K562 (cell line): ENCODE data around the gene GAPVD1. TPM values are rescaled to one million over a fixed set of nuclear protein-coding genes. Genes with fewer than 3 reads are reported as not detected.

ENCODE experiments used
- ARNT ChIP-seq, 2 experiments: fragments of 450-650 bp; IDR thresholded peaks; 2 replicates each; pipeline ENCODE4 v1.6.1; 2016; ENCODE audit warnings: mild to moderate bottlenecking in 1 of 2
- CBFA2T3 ChIP-seq: fragments of 450-650 bp; IDR thresholded peaks from 2 replicates; pipeline ENCODE4 v1.6.1; 2017
- CBX3 ChIP-seq, 2 experiments: IDR thresholded peaks; 1 replicate in 1 of 2; 2 replicates in 1 of 2; pipeline ENCODE4 v1.6.1; 2012; ENCODE audit warnings: inconsistent platforms in 2 of 2, low read length in 2 of 2, borderline replicate concordance in 1 of 2, control low read depth in 1 of 2
- CCNT2 ChIP-seq: IDR thresholded peaks from 2 replicates; pipeline ENCODE4 v1.6.1; 2011; ENCODE audit warnings: borderline replicate concordance, low read depth, mild to moderate bottlenecking, moderate library complexity, mixed read lengths, low read length; ENCODE audit not compliant: insufficient read length; ENCODE audit errors: extremely low read depth
- CEBPG ChIP-seq, 3 experiments: fragments of 200-800 bp in 1 of 3; sonication (Bioruptor generic) in 1 of 3; sonication (generic) in 1 of 3; formaldehyde crosslinking in 1 of 3; IDR thresholded peaks in 2 of 3; conservative IDR thresholded peaks in 1 of 3; 2 replicates each; pipeline versions ENCODE4 v1.6.1 to v1.8.0; 2016 to 2022; ENCODE audit warnings: missing compliant biosample characterization in 2 of 3, missing genetic modification characterization in 2 of 3, mild to moderate bottlenecking in 1 of 3, missing genetic modification reagents in 1 of 3
- ELF2 ChIP-seq: fragments of 250-450 bp; sonication (Bioruptor Pico); IDR thresholded peaks from 2 replicates; pipeline ENCODE4 v1.5.0; 2021; ENCODE audit warnings: mild to moderate bottlenecking
- SIN3B ChIP-seq: fragments of 450-650 bp; IDR thresholded peaks from 2 replicates; pipeline ENCODE4 v1.6.1; 2017; ENCODE audit warnings: low read depth, mild to moderate bottlenecking, moderate library complexity
- STAG1 ChIP-seq: sonication (generic); formaldehyde crosslinking; IDR thresholded peaks from 2 replicates; pipeline ENCODE4 v1.5.0; 2020; ENCODE audit warnings: missing genetic modification reagents, borderline replicate concordance
- TRIM24 ChIP-seq, 2 experiments: fragments of 450-650 bp; IDR thresholded peaks; 2 replicates each; pipeline ENCODE4 v1.6.1; 2016
- U2AF1 ChIP-seq: fragments of 200-400 bp; formaldehyde crosslinking; optimal IDR thresholded peaks from 2 replicates; pipeline ENCODE3; 2017; ENCODE audit warnings: mild to moderate bottlenecking, low read depth, low read length, moderate library complexity
- YY1 ChIP-seq, 3 experiments: IDR thresholded peaks; 2 replicates each; pipeline ENCODE4 v1.6.1; 2011; ENCODE audit warnings: low read length in 2 of 3, mild to moderate bottlenecking in 2 of 3, moderate library complexity in 2 of 3, borderline replicate concordance in 1 of 3, control low read depth in 1 of 3, low read depth in 1 of 3; ENCODE audit not compliant: insufficient read depth in 3 of 3, insufficient replicate concordance in 2 of 3, control insufficient read depth in 1 of 3, insufficient read length in 1 of 3; ENCODE audit errors: extremely low read depth in 1 of 3
- ZNF175 ChIP-seq: fragments of 200-800 bp; sonication (Bioruptor generic); IDR thresholded peaks from 2 replicates; pipeline ENCODE4 v1.6.1; 2016; ENCODE audit warnings: low read depth, mild to moderate bottlenecking, missing genetic modification characterization, missing compliant biosample characterization
- ZNF239 ChIP-seq: fragments of 250-450 bp; sonication (Bioruptor Pico); IDR thresholded peaks from 2 replicates; pipeline ENCODE4 v1.4.0; 2020; ENCODE audit warnings: mild to moderate bottlenecking
- ZSCAN32 ChIP-seq: fragments of 450-650 bp; formaldehyde crosslinking; IDR thresholded peaks from 2 replicates; pipeline ENCODE4 v1.4.0; 2020; ENCODE audit warnings: mild to moderate bottlenecking, moderate library complexity
- polyA plus RNA-seq, 8 experiments: library from polyadenylated mRNA; depleted of rRNA in 4 of 8; stranded (reverse) in 5 of 8; unstranded in 3 of 8; fragments of >200 nt; fragmentation: Nextera tagmentation in 2 of 8; fragmentation: Illumina TruSeq in 1 of 8; extraction: Ambion mirVana in 2 of 8; extraction: Trizol in 1 of 8; gene quantifications; 2 replicates each; pipeline versions ENCODE4 v1.2.1 to v1.2.3, GENCODE V29; 2011 to 2014; ENCODE audit warnings: inconsistent platforms in 1 of 8, missing spikeins in 1 of 8
- total RNA-seq, 7 experiments: library from RNA; depleted of rRNA in 6 of 7; stranded (reverse); fragments of >200 nt in 6 of 7; fragmentation: Illumina TruSeq in 2 of 7; extraction: Trizol in 2 of 7; gene quantifications; 2 replicates each; pipeline versions ENCODE4 v1.2.1 to v1.2.3, GENCODE V29; 2011 to 2021; ENCODE audit warnings: low replicate concordance in 1 of 7
- TF ChIP-seq, protein P1 (sequence below), 2 experiments: IDR thresholded peaks in 1 of 2; conservative IDR thresholded peaks in 1 of 2; 2 replicates each; pipeline ENCODE4 v1.6.1; 2016; ENCODE audit warnings: low read depth in 2 of 2, mild to moderate bottlenecking in 1 of 2, missing compliant biosample characterization in 1 of 2, missing genetic modification characterization in 1 of 2, moderate library complexity in 1 of 2
- TF ChIP-seq, protein P2 (sequence below), 2 experiments: fragments of 450-650 bp; conservative IDR thresholded peaks; 2 replicates each; pipeline ENCODE4 v1.6.1; 2017; ENCODE audit warnings: mild to moderate bottlenecking in 2 of 2, moderate library complexity in 2 of 2
- TF ChIP-seq, protein P3 (sequence below), 2 experiments: fragments of 150-350 bp in 1 of 2; IDR thresholded peaks; 2 replicates each; pipeline ENCODE4 v1.6.1; 2012 to 2016; ENCODE audit warnings: low read depth in 2 of 2, low read length in 2 of 2, mild to moderate bottlenecking in 1 of 2, moderate library complexity in 1 of 2
- TF ChIP-seq, protein P4 (sequence below): sonication (generic); formaldehyde crosslinking; IDR thresholded peaks from 2 replicates; pipeline ENCODE4 v1.9.0; 2022; ENCODE audit warnings: mild to moderate bottlenecking, missing genetic modification reagents

GAPVD1 gene
- total and polyA plus RNA-seq, 9 of the 15 experiments (the other 6 are each of a cell fraction or from before 2014, with no cell fraction given) = 9.5 to 66.1 (median 45.5) TPM

DNA sequence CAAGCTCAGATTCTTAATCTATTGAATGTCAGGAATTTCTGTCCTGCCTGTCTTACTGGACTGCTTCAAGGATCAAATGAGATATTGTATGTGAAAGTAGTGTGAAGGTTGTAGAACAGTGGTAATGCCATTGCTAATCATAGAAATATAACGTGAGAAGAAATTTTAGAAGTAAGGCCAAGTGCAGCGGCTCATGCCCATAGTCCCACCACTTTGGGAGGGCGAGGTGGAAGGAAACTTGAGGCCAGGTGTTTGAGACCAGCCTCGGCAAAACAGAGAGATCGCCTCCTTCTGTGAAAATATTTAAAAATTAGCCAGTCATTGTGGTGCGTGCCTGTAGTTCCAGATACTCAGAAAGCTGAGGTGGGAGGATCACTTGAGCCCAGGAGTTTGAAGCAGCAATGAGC is 15.4 kb upstream of the GAPVD1 start (continued):
- no peak for TF ChIP-seq U2AF1
- TF ChIP-seq, protein P1, sequence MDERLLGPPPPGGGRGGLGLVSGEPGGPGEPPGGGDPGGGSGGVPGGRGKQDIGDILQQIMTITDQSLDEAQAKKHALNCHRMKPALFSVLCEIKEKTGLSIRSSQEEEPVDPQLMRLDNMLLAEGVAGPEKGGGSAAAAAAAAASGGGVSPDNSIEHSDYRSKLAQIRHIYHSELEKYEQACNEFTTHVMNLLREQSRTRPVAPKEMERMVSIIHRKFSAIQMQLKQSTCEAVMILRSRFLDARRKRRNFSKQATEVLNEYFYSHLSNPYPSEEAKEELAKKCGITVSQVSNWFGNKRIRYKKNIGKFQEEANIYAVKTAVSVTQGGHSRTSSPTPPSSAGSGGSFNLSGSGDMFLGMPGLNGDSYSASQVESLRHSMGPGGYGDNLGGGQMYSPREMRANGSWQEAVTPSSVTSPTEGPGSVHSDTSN (CRISPR knock-in tag; IDR thresholded peaks at IDR 0.05; ENCODE audit: low read depth) = no peak
- TF ChIP-seq, protein P1 (tag; conservative IDR thresholded peaks at IDR 0.05; ENCODE audit: low read depth) = 0 out of 2 replicates have a peak, but pooled peaks have one; percentile 11
- no peak for TF ChIP-seq SIN3B
- TF ChIP-seq ZSCAN32 (CRISPR knock-in tag) = no peak
- TF ChIP-seq, protein P2, sequence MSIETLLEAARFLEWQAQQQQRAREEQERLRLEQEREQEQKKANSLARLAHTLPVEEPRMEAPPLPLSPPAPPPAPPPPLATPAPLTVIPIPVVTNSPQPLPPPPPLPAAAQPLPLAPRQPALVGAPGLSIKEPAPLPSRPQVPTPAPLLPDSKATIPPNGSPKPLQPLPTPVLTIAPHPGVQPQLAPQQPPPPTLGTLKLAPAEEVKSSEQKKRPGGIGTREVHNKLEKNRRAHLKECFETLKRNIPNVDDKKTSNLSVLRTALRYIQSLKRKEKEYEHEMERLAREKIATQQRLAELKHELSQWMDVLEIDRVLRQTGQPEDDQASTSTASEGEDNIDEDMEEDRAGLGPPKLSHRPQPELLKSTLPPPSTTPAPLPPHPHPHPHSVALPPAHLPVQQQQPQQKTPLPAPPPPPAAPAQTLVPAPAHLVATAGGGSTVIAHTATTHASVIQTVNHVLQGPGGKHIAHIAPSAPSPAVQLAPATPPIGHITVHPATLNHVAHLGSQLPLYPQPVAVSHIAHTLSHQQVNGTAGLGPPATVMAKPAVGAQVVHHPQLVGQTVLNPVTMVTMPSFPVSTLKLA (conservative IDR thresholded peaks at IDR 0.05) = no peak
- TF ChIP-seq CBFA2T3 = no peak
- no peak; a peak in 1 of 4 replicates for TF ChIP-seq ARNT (IDR thresholded peaks at IDR 0.05)
- TF ChIP-seq, protein P3, sequence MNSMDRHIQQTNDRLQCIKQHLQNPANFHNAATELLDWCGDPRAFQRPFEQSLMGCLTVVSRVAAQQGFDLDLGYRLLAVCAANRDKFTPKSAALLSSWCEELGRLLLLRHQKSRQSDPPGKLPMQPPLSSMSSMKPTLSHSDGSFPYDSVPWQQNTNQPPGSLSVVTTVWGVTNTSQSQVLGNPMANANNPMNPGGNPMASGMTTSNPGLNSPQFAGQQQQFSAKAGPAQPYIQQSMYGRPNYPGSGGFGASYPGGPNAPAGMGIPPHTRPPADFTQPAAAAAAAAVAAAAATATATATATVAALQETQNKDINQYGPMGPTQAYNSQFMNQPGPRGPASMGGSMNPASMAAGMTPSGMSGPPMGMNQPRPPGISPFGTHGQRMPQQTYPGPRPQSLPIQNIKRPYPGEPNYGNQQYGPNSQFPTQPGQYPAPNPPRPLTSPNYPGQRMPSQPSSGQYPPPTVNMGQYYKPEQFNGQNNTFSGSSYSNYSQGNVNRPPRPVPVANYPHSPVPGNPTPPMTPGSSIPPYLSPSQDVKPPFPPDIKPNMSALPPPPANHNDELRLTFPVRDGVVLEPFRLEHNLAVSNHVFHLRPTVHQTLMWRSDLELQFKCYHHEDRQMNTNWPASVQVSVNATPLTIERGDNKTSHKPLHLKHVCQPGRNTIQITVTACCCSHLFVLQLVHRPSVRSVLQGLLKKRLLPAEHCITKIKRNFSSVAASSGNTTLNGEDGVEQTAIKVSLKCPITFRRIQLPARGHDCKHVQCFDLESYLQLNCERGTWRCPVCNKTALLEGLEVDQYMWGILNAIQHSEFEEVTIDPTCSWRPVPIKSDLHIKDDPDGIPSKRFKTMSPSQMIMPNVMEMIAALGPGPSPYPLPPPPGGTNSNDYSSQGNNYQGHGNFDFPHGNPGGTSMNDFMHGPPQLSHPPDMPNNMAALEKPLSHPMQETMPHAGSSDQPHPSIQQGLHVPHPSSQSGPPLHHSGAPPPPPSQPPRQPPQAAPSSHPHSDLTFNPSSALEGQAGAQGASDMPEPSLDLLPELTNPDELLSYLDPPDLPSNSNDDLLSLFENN (IDR thresholded peaks at IDR 0.05; ENCODE audit: low read depth in 2 of 2, low read length in 2 of 2) = peak in 1 of 2 experiments; percentile 69; a peak in 1 of 4 replicates
- peak; percentile 56; the same call in 1 of the 2 replicates for TF ChIP-seq ZNF175 (CRISPR knock-in tag)
- no peak for TF ChIP-seq STAG1 (CRISPR knock-in tag)
- TF ChIP-seq CBX3 (IDR thresholded peaks at IDR 0.05; ENCODE audit: borderline replicate concordance in 1 of 2, low read length in 2 of 2) = no peak
- no peak for TF ChIP-seq ELF2
- TF ChIP-seq, protein P4, sequence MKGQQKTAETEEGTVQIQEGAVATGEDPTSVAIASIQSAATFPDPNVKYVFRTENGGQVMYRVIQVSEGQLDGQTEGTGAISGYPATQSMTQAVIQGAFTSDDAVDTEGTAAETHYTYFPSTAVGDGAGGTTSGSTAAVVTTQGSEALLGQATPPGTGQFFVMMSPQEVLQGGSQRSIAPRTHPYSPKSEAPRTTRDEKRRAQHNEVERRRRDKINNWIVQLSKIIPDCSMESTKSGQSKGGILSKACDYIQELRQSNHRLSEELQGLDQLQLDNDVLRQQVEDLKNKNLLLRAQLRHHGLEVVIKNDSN (CRISPR knock-in tag) = no peak
- 0 out of 4 replicates have a peak, but pooled peaks of 1 of the 2 experiments have one; percentile 20 for TF ChIP-seq TRIM24 (IDR thresholded peaks at IDR 0.05)
- no peak for TF ChIP-seq CEBPG (CRISPR knock-in tag; IDR thresholded peaks at IDR 0.05)
- no peak for TF ChIP-seq CEBPG (tag; conservative IDR thresholded peaks at IDR 0.05 in 1 of 2, IDR thresholded peaks at IDR 0.05 in 1 of 2)
- TF ChIP-seq ZNF239 (CRISPR knock-in tag) = no peak
- no peak for TF ChIP-seq YY1 (IDR thresholded peaks at IDR 0.05; ENCODE audit: borderline replicate concordance in 1 of 3, control insufficient read depth in 1 of 3, extremely low read depth in 1 of 3, insufficient read depth in 3 of 3, insufficient read length in 1 of 3, insufficient replicate concordance in 2 of 3, low read depth in 1 of 3, low read length in 2 of 3)
- peak; percentile 17 for TF ChIP-seq CCNT2
